ENCODE data around the gene UBXN7. TPM values are rescaled to one million over a fixed set of nuclear protein-coding genes. Genes with fewer than 3 reads are reported as not detected.

UBXN7 gene
- total RNA-seq, 2 donors from 2014 or later = 21.1 to 22.2 TPM

GRCh38 chr3:196356556-196356955 is 75.7 kb downstream of the UBXN7 start:
- Histone ChIP-seq H3K27ac (no peak overlapping the region), H3K4me1 (ENCODE audit: control insufficient read depth in 1 of 2, low read depth in 2 of 2) (no peaks in the 10 kb centered on the region), H3K27me3 (replicated peaks; ENCODE audit: insufficient read depth) (no peaks in the 10 kb centered on the region), H3K9me3 (no peaks in the 10 kb centered on the region), H3K4me3 (no peak overlapping the region), H3K36me3 (peaks cover 40% of the 10 kb centered on the region)
- ATAC-seq (ENCODE audit: insufficient number of reproducible peaks, low FRiP score, low read depth) (no peak), DNase-seq (ENCODE audit: low spot score) (no peak)
- no peak for TF ChIP-seq CTCF (IDR thresholded peaks at IDR 0.05)

GRCh38 chr3:196355668-196356067 is 76.6 kb downstream of the UBXN7 start:
- no peak for ATAC-seq (ENCODE audit: insufficient number of reproducible peaks, low FRiP score, low read depth)
- no peaks in the 10 kb centered on the region for H3K9me3 ChIP-seq
- no peak for TF ChIP-seq CTCF (IDR thresholded peaks at IDR 0.05)
- H3K27ac ChIP-seq = no peak overlapping the region
- H3K4me3 ChIP-seq = no peak overlapping the region
- no peaks in the 10 kb centered on the region for H3K4me1 ChIP-seq (ENCODE audit: control insufficient read depth in 1 of 2, low read depth in 2 of 2)
- H3K36me3 ChIP-seq = peaks cover 33% of the 10 kb centered on the region
- no peaks in the 10 kb centered on the region for H3K27me3 ChIP-seq (replicated peaks; ENCODE audit: insufficient read depth)
- DNase-seq (ENCODE audit: low spot score) = no peak

GRCh38 chr3:196354132-196354531 is 78.1 kb downstream of the UBXN7 start:
- Histone ChIP-seq H3K4me3 (no peak overlapping the region), H3K27me3 (replicated peaks; ENCODE audit: insufficient read depth) (no peaks in the 10 kb centered on the region), H3K4me1 (ENCODE audit: control insufficient read depth in 1 of 2, low read depth in 2 of 2) (no peaks in the 10 kb centered on the region), H3K36me3 (peaks cover 33% of the 10 kb centered on the region), H3K9me3 (no peaks in the 10 kb centered on the region), H3K27ac (no peak overlapping the region)
- DNase-seq (ENCODE audit: low spot score) (no peak), ATAC-seq (ENCODE audit: insufficient number of reproducible peaks, low FRiP score, low read depth) (no peak)
- no peak for TF ChIP-seq CTCF (IDR thresholded peaks at IDR 0.05)

- Histone ChIP-seq H3K27ac (no peak overlapping the region), H3K4me1 (ENCODE audit: control insufficient read depth in 1 of 2, low read depth in 2 of 2) (no peaks in the 10 kb centered on the region), H3K9me3 (no peaks in the 10 kb centered on the region), H3K27me3 (replicated peaks; ENCODE audit: insufficient read depth) (no peaks in the 10 kb centered on the region), H3K4me3 (no peak overlapping the region), H3K36me3 (peaks cover 19% of the 10 kb centered on the region)
- DNase-seq (ENCODE audit: low spot score) (no peak), ATAC-seq (ENCODE audit: insufficient number of reproducible peaks, low FRiP score, low read depth) (no peak)
- TF ChIP-seq CTCF (IDR thresholded peaks at IDR 0.05) = no peak
These were observed 80.7 kb downstream of the UBXN7 start for GRCh38 chr3:196351541-196351940.

- ATAC-seq (ENCODE audit: insufficient number of reproducible peaks, low FRiP score, low read depth) = no peak
- Histone ChIP-seq H3K36me3 (peaks cover 11% of the 10 kb centered on the region), H3K9me3 (no peaks in the 10 kb centered on the region)
These were observed 82.2 kb downstream of the UBXN7 start for GRCh38 chr3:196350067-196350466.

More at GRCh38 chr3:196350067-196350466, 82.2 kb downstream of the UBXN7 start:
- Histone ChIP-seq H3K4me1 (ENCODE audit: control insufficient read depth in 1 of 2, low read depth in 2 of 2) (no peaks in the 10 kb centered on the region), H3K4me3 (no peak overlapping the region), H3K27ac (no peak overlapping the region), H3K27me3 (replicated peaks; ENCODE audit: insufficient read depth) (no peaks in the 10 kb centered on the region)
- TF ChIP-seq CTCF (IDR thresholded peaks at IDR 0.05) = no peak
- no peak for DNase-seq (ENCODE audit: low spot score)

Measured in thoracic aorta (tissue), 2 donors.